Amniotic epithelial cell (primary cell): ENCODE measurements around the gene FNDC3B.
A peak's percentile ranks its signal among the peaks of the same experiment; 100 is the strongest.
"Not testable (repeated sequence)": the region's sequence is repeated elsewhere in the genome, so short reads cannot be mapped to it uniquely, and the experiment has no call there.

ENCODE experiments used
- DNase-seq: peaks from one replicate; pipeline ENCODE4 v3.0.0-alpha.2; 2010; ENCODE audit warnings: low read depth

FNDC3B gene

DNA sequence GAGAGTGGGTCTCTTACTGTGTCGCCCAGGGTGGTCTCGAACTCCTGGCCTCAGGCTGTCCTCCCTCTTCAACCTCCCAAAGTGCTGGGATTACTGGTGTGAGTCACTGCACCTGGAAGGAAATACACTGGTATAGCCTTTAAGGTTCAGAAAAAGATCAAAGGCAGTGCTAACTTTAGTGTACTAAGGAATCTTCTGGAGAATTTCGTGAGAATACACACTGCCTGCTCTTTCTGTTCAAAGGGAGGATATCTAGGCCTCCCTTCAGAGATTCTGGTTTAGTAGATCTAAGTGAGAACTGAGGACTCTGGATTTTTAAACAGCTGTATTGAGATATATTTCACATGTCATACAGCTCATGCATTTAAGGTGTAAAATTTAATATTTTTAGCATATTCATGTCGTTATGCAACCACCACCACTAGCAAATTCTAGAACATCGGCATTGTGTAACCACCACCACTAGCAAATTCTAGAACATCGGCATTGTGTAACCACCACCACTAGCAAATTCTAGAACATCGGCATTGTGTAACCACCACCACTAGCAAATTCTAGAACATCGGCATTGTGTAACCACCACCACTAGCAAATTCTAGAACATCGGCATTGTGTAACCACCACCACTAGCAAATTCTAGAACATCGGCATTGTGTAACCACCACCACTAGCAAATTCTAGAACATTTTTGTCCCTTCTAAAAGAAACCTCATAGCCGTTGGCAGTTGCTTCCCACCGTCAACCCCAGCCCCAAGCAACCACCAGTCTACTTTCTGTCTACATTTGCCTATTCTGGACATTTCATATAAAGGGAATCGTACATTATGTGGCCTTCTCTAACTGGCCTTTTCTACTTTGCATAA is 54.4 kb downstream of the FNDC3B start:
- DNase-seq = not testable (repeated sequence)

- peak; percentile 59 for DNase-seq
These were observed 55.5 kb downstream of the FNDC3B start for GRCh38 chr3:172094621-172095557.

- peak; percentile 77 for DNase-seq
These were observed 57.6 kb downstream of the FNDC3B start for GRCh38 chr3:172096881-172097420.

DNA sequence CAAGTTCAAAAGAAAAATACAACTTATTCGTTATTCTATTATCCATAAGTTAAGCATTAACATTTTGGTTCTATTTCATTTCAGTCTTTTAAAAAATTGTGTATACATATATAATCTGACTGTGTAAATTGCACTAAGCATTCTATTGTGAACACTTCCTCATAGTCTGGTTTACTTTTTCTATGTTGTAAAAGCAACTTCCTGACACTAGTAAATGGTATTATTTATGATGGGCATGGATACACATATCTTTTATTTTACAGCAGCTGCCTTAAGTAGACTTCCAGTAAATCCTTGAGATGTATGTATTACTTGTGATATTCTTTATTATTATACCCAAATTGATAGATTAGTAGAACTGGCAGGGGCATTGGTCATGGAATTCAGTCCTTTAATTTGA is 58.2 kb downstream of the FNDC3B start:
- DNase-seq = no peak

- DNase-seq = no peak
These were observed 59.5 kb downstream of the FNDC3B start for GRCh38 chr3:172098698-172099494.

DNA sequence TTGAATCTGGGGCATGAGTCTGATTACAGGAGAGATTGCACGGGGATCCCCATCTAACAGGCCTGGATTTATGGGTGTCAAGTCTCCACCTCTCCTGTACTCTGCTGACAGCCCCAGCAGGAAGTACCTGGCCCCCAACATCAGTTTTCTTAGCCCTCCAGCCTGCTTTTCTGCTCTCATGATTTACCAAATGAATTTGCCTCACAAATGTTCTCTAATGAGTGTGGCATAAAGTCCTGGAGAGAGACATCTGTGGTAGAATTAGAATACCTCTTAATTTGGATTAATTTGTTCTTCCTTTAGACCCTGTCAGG is 60.1 kb downstream of the FNDC3B start:
- DNase-seq = no peak

- DNase-seq = no peak
These were observed 61.1 kb downstream of the FNDC3B start for GRCh38 chr3:172100482-172100881.

- DNase-seq = no peak
These were observed 61.7 kb downstream of the FNDC3B start for GRCh38 chr3:172101107-172101506.

DNA sequence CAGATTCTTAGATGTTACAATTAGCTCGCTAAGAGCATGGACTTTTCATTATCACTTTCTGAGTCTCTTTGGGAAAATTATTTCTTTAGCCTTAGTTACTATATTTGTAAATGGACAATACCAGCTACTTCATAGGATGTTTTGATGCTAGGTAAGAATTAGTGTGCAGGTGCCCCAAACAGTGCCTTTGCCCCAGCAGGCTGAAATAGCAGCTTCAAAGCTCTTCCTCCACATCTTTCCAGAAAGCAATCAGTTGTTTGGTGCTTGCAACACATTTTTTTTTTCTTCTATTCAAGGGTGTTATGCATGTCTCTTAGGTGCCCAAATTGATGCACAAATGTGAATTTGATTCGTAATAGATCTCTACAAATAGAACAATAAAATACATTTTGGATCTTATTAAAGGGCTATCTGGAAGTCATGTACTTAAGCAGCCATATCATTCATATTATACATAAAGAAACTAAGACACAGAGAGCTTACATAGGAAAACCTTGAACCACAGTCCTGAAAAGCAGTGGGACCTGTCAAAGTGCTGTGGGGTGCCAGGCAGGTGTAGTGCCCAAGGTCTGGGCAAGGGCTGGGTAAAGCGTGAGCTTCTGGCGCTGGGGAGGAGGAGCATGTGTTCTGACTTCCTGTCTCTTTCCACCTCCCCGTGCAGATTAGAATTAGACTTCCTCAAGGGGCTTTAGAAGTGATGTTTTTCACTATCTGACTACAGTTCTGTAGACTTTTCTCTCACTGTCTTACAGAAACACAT is 62.9 kb downstream of the FNDC3B start:
- no peak for DNase-seq

GRCh38 chr3:172102883-172103310 is 63.5 kb downstream of the FNDC3B start:
- no peak for DNase-seq

DNA sequence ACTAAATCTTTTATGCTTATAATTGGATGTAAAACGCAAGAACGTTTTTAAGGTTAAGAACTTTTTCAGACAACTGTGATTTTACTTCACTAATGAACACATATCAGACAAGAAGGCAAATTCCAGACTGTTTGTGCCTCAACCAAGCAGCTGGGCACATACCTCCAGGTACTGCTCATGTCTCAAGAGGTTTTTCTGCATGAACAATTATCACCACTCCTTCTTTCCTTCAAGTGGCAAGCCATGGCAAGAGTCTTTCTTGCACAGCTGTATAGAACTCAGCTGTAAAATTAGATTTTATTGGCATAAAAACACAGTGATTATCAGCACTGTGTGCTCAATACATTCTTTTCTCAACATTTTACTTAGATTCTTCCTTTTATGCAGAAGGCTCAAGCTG is 64.3 kb downstream of the FNDC3B start:
- DNase-seq = peak; percentile 81

GRCh38 chr3:172104471-172105072 is 65.2 kb downstream of the FNDC3B start:
- DNase-seq = peak; percentile 46

GRCh38 chr3:172106037-172106954 is 66.9 kb downstream of the FNDC3B start:
- no peak for DNase-seq

GRCh38 chr3:172106989-172107388 is 67.6 kb downstream of the FNDC3B start:
- DNase-seq = peak; percentile 56

DNA sequence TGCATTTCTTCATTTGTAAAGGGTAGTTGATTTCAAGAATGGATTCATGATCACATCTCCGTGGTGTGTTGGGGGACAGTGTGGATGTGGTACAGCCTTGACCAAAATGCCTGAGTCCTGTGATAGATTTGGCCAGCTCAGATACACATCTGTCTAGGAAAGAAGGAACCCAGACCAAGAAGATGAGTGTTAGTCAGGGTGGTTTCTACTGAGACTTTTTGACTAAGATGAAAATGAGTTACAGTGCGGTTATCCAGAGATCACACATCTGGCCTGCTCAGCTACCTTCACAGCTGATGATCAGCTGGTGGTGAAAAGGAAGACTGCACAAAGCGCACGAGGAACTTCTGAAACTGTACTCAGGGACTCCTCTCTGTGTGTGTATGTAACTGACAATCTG is 68.0 kb downstream of the FNDC3B start:
- DNase-seq = peak; percentile 44

GRCh38 chr3:172110127-172110779 is 70.9 kb downstream of the FNDC3B start:
- DNase-seq = no peak

DNA sequence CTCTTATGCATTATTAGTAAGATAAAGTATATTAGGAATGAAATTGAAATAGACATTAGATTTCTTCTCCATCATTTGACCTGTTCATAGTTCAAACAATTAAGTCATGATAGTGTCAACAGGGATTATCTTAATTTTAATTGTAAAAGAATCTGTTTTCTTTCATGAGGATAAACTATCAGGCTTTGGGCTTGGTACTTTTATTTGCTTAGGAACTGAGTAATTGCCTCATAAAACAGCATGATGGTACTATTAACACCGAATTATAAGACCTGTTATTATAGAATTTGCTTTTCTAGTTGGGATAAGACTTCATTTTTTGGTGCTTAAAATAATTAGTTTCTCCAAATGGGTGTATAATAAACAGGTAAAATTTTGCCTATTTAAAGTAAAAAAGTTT is 71.8 kb downstream of the FNDC3B start:
- DNase-seq = no peak

DNA sequence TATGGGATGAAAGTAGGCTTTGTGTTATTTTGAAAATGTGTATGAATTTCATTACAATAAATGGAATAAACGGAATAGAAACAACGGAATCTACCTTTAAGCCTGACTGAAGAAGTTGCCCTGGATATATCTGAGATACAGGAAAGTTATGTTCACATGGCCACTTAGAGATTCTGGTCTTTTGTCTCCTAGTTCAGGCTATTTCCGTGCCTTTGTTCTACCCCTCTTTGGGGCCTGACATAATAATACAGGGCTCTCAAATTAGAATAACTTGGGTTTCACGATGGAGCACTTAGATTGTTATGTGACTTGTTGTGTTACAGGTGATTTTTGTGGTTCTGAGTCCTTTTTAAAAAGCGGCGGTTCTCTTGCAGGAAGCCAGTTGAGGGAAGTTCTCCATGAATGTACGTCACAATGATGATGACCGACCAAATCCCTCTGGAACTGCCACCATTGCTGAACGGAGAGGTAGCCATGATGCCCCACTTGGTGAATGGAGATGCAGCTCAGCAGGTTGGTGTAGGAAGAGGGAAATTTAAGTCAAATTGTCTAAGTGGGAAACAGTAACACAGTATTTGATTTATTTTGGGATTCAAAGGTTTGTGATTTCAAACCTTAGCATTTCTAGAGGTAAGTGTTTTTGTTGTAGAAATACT is 72.8 kb downstream of the FNDC3B start:
- no peak for DNase-seq

- no peak for DNase-seq
These were observed 73.3 kb downstream of the FNDC3B start for GRCh38 chr3:172112734-172113120.
